SK-N-SH (cell line): ENCODE measurements around the gene UNC93A. TPM values are rescaled to one million over a fixed set of nuclear protein-coding genes. Genes with fewer than 3 reads are reported as not detected.

ENCODE experiments used
- CTCF ChIA-PET: fragments of 300-600, 350-600 bp; formaldehyde crosslinking; extraction: SDS; loops from one replicate; lab custom pipeline; 2021; lab: Yijun Ruan, JAX
- POLR2A ChIA-PET: fragments of 350-600 bp; sonication (Branson Sonifier 250); formaldehyde crosslinking; extraction: SDS; loops from one replicate; lab custom pipeline; 2020; ENCODE audit warnings: antibody characterized with exemption, inconsistent platforms; lab: Yijun Ruan, JAX
- DNase-seq: peaks from one replicate; pipeline ENCODE4 v3.0.0; 2012
- H2AFZ ChIP-seq: fragments of 200-600 bp; sonication (generic); 2 replicates; pipeline ENCODE4 v1.8.1; 2016; ENCODE audit warnings: antibody characterized with exemption, mild to moderate bottlenecking, low read depth
- H3F3A ChIP-seq: fragments of 200-600 bp; sonication (generic); replicated peaks from 2 replicates; pipeline ENCODE3; 2016; ENCODE audit warnings: antibody characterized with exemption, mild to moderate bottlenecking; ENCODE audit not compliant: insufficient read depth
- H3K27ac ChIP-seq, 2 experiments: fragments of 200-500 bp in 1 of 2; fragments of 200-600 bp in 1 of 2; sonication (Bioruptor generic) in 1 of 2; sonication (generic), shearing (Covaris generic) in 1 of 2; 2 replicates each; pipeline versions ENCODE4 v1.5.1 to v1.6.1; 2014 to 2016; ENCODE audit warnings: low read depth in 2 of 2, inconsistent platforms in 1 of 2, low read length in 1 of 2, mild to moderate bottlenecking in 1 of 2, mixed read lengths in 1 of 2
- H3K27me3 ChIP-seq: fragments of 200-600 bp; sonication (generic), shearing (Covaris generic); 2 replicates; pipeline ENCODE4 v1.6.1; 2016; ENCODE audit warnings: mixed run types; ENCODE audit not compliant: insufficient read depth
- H3K36me3 ChIP-seq, 2 experiments: fragments of 200-500 bp in 1 of 2; fragments of 200-600 bp in 1 of 2; sonication (Bioruptor generic) in 1 of 2; sonication (generic) in 1 of 2; replicated peaks in 1 of 2; 2 replicates each; pipeline versions ENCODE3 to v1.5.1; 2014 to 2016; ENCODE audit warnings: low read length in 1 of 2, mild to moderate bottlenecking in 1 of 2; ENCODE audit not compliant: insufficient read depth in 2 of 2, control insufficient read depth in 1 of 2
- H3K4me1 ChIP-seq, 2 experiments: fragments of 200-500 bp in 1 of 2; fragments of 200-600 bp in 1 of 2; sonication (Bioruptor generic) in 1 of 2; sonication (generic), shearing (Covaris generic) in 1 of 2; 2 replicates each; pipeline versions ENCODE4 v1.5.1 to v1.6.1; 2014 to 2016; ENCODE audit warnings: low read depth in 1 of 2, low read length in 1 of 2, mixed run types in 1 of 2; ENCODE audit not compliant: insufficient read depth in 2 of 2, control insufficient read depth in 1 of 2
- H3K4me2 ChIP-seq: fragments of 200-600 bp; sonication (generic), shearing (Covaris generic); 2 replicates; pipeline ENCODE4 v1.6.1; 2017; ENCODE audit warnings: mixed run types
- H3K4me3 ChIP-seq, 2 experiments: fragments of 200-500 bp in 1 of 2; fragments of 200-600 bp in 1 of 2; sonication (Bioruptor generic) in 1 of 2; sonication (generic), shearing (Covaris generic) in 1 of 2; 2 replicates each; pipeline versions ENCODE4 v1.5.1 to v1.8.1; 2014 to 2016; ENCODE audit warnings: low read depth in 2 of 2, inconsistent platforms in 1 of 2, low read length in 1 of 2, mild to moderate bottlenecking in 1 of 2, mixed read lengths in 1 of 2, moderate library complexity in 1 of 2
- H3K79me2 ChIP-seq: fragments of 200-600 bp; sonication (generic); 2 replicates; pipeline ENCODE4 v1.8.1; 2017; ENCODE audit warnings: mild to moderate bottlenecking; ENCODE audit not compliant: insufficient read depth
- H3K9ac ChIP-seq: fragments of 200-600 bp; sonication (generic); 2 replicates; pipeline ENCODE4 v1.6.1; 2017; ENCODE audit warnings: mixed run types
- H3K9me2 ChIP-seq: fragments of 200-600 bp; sonication (generic); 2 replicates; pipeline ENCODE4 v1.6.1; 2017; ENCODE audit warnings: mixed run types
- H3K9me3 ChIP-seq: fragments of 200-600 bp; sonication (generic); 2 replicates; pipeline ENCODE4 v1.6.1; 2017; ENCODE audit warnings: mixed run types, mild to moderate bottlenecking, moderate library complexity
- H4K20me1 ChIP-seq: fragments of 200-600 bp; sonication (generic); 2 replicates; pipeline ENCODE4 v1.6.1; 2017; ENCODE audit warnings: mild to moderate bottlenecking, mixed run types; ENCODE audit not compliant: insufficient read depth
- CHD2 ChIP-seq: fragments of 150-350 bp; IDR thresholded peaks from 2 replicates; pipeline ENCODE4 v1.6.1; 2018; ENCODE audit warnings: low read length; ENCODE audit not compliant: partially characterized antibody
- EZH2phosphoT487 ChIP-seq: fragments of 200-600 bp; sonication (generic); IDR thresholded peaks from 2 replicates; pipeline ENCODE4 v1.6.1; 2017; ENCODE audit warnings: low read depth, mixed run types, mild to moderate bottlenecking, antibody characterized with exemption, moderate library complexity, borderline replicate concordance
- FOSL2 ChIP-seq: IDR thresholded peaks from 2 replicates; pipeline ENCODE4 v1.4.0; 2012; ENCODE audit warnings: low read depth, mild to moderate bottlenecking, moderate library complexity, borderline replicate concordance
- FOXJ3 ChIP-seq: sonication (generic); formaldehyde crosslinking; IDR thresholded peaks from 2 replicates; pipeline ENCODE4 v1.5.1; 2020; ENCODE audit warnings: mild to moderate bottlenecking, missing genetic modification reagents
- IRF3 ChIP-seq: fragments of 150-350 bp; IDR thresholded peaks from 2 replicates; pipeline ENCODE4 v1.6.1; 2016; ENCODE audit warnings: mild to moderate bottlenecking, low read depth, low read length
- MAX ChIP-seq: IDR thresholded peaks from 2 replicates; pipeline ENCODE4 v1.4.0; 2012; ENCODE audit warnings: low read depth
- NFIC ChIP-seq: IDR thresholded peaks from 2 replicates; pipeline ENCODE4 v1.4.0; 2012; ENCODE audit warnings: borderline replicate concordance
- NRF1 ChIP-seq: IDR thresholded peaks from 2 replicates; pipeline ENCODE4 v1.6.1; 2012; ENCODE audit warnings: low read depth, mild to moderate bottlenecking, low read length
- POLR2AphosphoS5 ChIP-seq: IDR thresholded peaks from 2 replicates; pipeline ENCODE4 v1.6.1; 2012; ENCODE audit warnings: low read depth, low read length
- RAD21 ChIP-seq: IDR thresholded peaks from 2 replicates; pipeline ENCODE4 v1.6.1; 2012; ENCODE audit warnings: mild to moderate bottlenecking, low read length
- RCOR1 ChIP-seq: fragments of 150-350 bp; IDR thresholded peaks from 2 replicates; pipeline ENCODE4 v1.6.1; 2017; ENCODE audit warnings: antibody characterized with exemption, low read length
- RXRA ChIP-seq: IDR thresholded peaks from 2 replicates; pipeline ENCODE4 v1.4.0; 2012; ENCODE audit warnings: low read depth, mild to moderate bottlenecking, borderline replicate concordance
- SIN3A ChIP-seq: IDR thresholded peaks from 2 replicates; pipeline ENCODE4 v1.6.1; 2012; ENCODE audit warnings: low read depth, mild to moderate bottlenecking, low read length, moderate library complexity, borderline replicate concordance
- TAF1 ChIP-seq: IDR thresholded peaks from 2 replicates; pipeline ENCODE4 v1.6.1; 2012; ENCODE audit warnings: low read depth, mild to moderate bottlenecking, low read length, moderate library complexity, borderline replicate concordance
- USF1 ChIP-seq: IDR thresholded peaks from 2 replicates; pipeline ENCODE4 v1.4.0; 2012; ENCODE audit warnings: low read depth, borderline replicate concordance
- USF2 ChIP-seq: fragments of 150-350 bp; IDR thresholded peaks from 2 replicates; pipeline ENCODE4 v1.6.1; 2017; ENCODE audit warnings: antibody characterized with exemption, low read length, low read depth, borderline replicate concordance
- WGBS: methylation state at CpG from one replicate; pipeline ENCODE4 v1.1.6; 2017; ENCODE audit warnings: low lambda C conversion rate; 5-methylcytosine and 5-hydroxymethylcytosine counted together
- polyA plus RNA-seq, 3 experiments: library from polyadenylated mRNA; depleted of rRNA; stranded (reverse); fragments of >200 nt; gene quantifications; 2 replicates each; pipeline ENCODE4 v1.2.3, GENCODE V29; 2012
- TF ChIP-seq, protein P1 (sequence below): IDR thresholded peaks from 2 replicates; pipeline ENCODE4 v1.4.0; 2012; ENCODE audit warnings: low read depth, borderline replicate concordance
- TF ChIP-seq, protein P2 (sequence below): fragments of 200-600 bp; sonication (generic); IDR thresholded peaks from 2 replicates; pipeline ENCODE4 v1.6.1; 2017; ENCODE audit warnings: antibody characterized with exemption, mild to moderate bottlenecking, moderate library complexity

Gene UNC93A
- polyA plus RNA-seq, 1 of the 3 experiments (the other 2 are of a cell fraction), result not detected

DNA sequence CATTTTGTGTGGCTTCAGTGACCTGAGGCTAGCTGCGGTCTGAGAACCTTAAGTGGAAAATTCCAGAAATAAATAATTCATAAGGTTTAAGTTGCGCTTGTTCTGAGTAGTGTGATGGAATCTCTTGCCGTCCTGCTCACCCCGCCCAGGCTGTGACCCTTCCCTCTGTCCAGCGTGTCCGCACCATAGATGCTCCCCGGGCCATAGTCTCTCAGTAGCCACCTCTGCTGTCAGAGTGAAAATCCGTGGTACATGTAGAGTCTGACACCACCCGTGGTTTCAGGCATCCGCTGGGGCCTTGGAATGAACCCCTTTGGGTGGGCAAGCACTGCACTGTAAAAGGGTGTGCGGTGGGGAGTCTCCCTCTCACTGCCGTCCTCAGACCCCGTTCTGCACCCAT, 11.7 kb downstream of the UNC93A start:
- H3K4me1 ChIP-seq, result no peaks in the 10 kb centered on the region
- no peaks in the 10 kb centered on the region for H4K20me1 ChIP-seq
- no peaks in the 10 kb centered on the region for H3K27me3 ChIP-seq
- no peak for DNase-seq
- TF ChIP-seq TAF1, result no peak
- TF ChIP-seq RCOR1, result no peak
- no peak for TF ChIP-seq FOSL2
- TF ChIP-seq FOXJ3 (CRISPR knock-in tag), result no peak
- TF ChIP-seq, protein P1, sequence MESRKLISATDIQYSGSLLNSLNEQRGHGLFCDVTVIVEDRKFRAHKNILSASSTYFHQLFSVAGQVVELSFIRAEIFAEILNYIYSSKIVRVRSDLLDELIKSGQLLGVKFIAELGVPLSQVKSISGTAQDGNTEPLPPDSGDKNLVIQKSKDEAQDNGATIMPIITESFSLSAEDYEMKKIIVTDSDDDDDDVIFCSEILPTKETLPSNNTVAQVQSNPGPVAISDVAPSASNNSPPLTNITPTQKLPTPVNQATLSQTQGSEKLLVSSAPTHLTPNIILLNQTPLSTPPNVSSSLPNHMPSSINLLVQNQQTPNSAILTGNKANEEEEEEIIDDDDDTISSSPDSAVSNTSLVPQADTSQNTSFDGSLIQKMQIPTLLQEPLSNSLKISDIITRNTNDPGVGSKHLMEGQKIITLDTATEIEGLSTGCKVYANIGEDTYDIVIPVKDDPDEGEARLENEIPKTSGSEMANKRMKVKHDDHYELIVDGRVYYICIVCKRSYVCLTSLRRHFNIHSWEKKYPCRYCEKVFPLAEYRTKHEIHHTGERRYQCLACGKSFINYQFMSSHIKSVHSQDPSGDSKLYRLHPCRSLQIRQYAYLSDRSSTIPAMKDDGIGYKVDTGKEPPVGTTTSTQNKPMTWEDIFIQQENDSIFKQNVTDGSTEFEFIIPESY, result no peak
- no peak for TF ChIP-seq MAX
- TF ChIP-seq SIN3A, result no peak
- TF ChIP-seq CHD2, result no peak
- TF ChIP-seq NFIC, result no peak
- no peaks in the 10 kb centered on the region for H3F3A ChIP-seq
- no peaks in the 10 kb centered on the region for H3K9me2 ChIP-seq
- H3K4me3 ChIP-seq, result no peak overlapping the region
- no peaks in the 10 kb centered on the region for H3K9me3 ChIP-seq
- H3K27ac ChIP-seq, result no peak overlapping the region
- no peaks in the 10 kb centered on the region for H3K36me3 ChIP-seq
- ChIA-PET CTCF (no interaction called here), POLR2A (no interaction called here)
- H2AFZ ChIP-seq, result no peak overlapping the region
- 63% methylated on average over 13 of the region's 13 CpGs for WGBS
- no peak overlapping the region for H3K4me2 ChIP-seq
- H3K9ac ChIP-seq, result no peak overlapping the region
- H3K79me2 ChIP-seq, result no peaks in the 10 kb centered on the region

GRCh38 chr6:167303675-167304625, 12.8 kb downstream of the UNC93A start:
- Histone ChIP-seq H3K4me2 (no peak overlapping the region), H3K9me3 (no peaks in the 10 kb centered on the region), H4K20me1 (no peaks in the 10 kb centered on the region), H3K9ac (no peak overlapping the region), H3F3A (no peaks in the 10 kb centered on the region), H3K79me2 (no peaks in the 10 kb centered on the region), H3K36me3 (no peaks in the 10 kb centered on the region), H3K27me3 (no peaks in the 10 kb centered on the region), H2AFZ (no peak overlapping the region), H3K27ac (no peak overlapping the region), H3K4me3 (no peak overlapping the region), H3K4me1 (no peaks in the 10 kb centered on the region), H3K9me2 (no peaks in the 10 kb centered on the region)
- ChIA-PET CTCF (interaction anchor here (1.7 kb wide), 1 partner anchor 48 kb away, joined by 5 read pairs; no protein-coding TSS in a partner anchor), POLR2A (no interaction called here)
- no peak for DNase-seq
- 79% methylated on average over 21 of the region's 22 CpGs for WGBS
- TF ChIP-seq RXRA (no peak), IRF3 (no peak), USF1 (no peak), FOSL2 (no peak), TAF1 (no peak), RAD21 (no peak), NFIC (no peak), USF2 (no peak), NRF1 (no peak), POLR2AphosphoS5 (no peak), EZH2phosphoT487 (no peak)
- TF ChIP-seq, protein P2, sequence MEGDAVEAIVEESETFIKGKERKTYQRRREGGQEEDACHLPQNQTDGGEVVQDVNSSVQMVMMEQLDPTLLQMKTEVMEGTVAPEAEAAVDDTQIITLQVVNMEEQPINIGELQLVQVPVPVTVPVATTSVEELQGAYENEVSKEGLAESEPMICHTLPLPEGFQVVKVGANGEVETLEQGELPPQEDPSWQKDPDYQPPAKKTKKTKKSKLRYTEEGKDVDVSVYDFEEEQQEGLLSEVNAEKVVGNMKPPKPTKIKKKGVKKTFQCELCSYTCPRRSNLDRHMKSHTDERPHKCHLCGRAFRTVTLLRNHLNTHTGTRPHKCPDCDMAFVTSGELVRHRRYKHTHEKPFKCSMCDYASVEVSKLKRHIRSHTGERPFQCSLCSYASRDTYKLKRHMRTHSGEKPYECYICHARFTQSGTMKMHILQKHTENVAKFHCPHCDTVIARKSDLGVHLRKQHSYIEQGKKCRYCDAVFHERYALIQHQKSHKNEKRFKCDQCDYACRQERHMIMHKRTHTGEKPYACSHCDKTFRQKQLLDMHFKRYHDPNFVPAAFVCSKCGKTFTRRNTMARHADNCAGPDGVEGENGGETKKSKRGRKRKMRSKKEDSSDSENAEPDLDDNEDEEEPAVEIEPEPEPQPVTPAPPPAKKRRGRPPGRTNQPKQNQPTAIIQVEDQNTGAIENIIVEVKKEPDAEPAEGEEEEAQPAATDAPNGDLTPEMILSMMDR, result no peak
